HG02973 (cell line): Measurements from ENCODE around the gene ERI3.

ENCODE experiments used
- ATAC-seq: cut with Tn5 transposase; IDR thresholded peaks from one replicate; pipeline ENCODE4 v1.9.1; 2021; ENCODE audit warnings: moderate library complexity; ENCODE audit not compliant: unreplicated experiment

ERI3 gene

GRCh38 chr1:44289530-44289929 lies 65.5 kb downstream of the ERI3 start:
- no peak for ATAC-seq

GRCh38 chr1:44288883-44289282 lies 66.2 kb downstream of the ERI3 start:
- no peak for ATAC-seq

GRCh38 chr1:44284184-44284583 lies 70.9 kb downstream of the ERI3 start:
- no peak for ATAC-seq

- ATAC-seq, result no peak
Measured at GRCh38 chr1:44283524-44284173, 71.4 kb downstream of the ERI3 start.

DNA sequence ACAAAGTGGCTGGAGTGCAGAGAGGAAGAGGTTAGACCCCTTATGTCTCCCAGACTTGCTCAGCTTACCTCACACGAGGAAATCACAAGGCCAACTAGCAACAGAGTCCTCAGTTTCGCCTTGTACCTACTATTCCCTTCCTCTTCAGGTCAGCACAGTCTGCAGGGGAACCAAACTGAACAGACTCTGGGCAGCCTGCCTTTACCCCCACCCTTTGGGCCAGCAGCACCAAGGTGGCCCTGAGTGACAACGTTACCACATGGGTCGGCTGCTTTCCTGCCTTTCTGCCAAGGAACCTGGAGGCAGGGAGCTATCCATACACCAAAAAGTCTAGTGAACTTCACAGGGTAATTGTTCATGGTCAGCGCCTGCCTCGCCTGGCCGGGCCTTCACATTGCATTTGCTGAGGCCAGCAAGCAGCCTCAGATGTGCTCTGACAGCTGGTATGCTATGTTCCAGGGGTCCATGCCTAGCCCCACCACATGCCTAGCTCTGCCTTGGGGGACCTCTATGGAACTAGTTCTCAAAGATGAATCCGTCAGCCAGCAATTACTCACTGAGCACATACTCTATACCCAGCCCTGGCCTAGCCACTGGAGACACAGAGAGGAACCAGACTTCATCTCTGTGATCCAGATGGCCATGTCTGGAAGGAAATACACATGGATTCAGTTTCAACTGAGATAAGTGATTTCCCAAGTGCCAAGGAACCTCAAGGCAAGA lies 72.2 kb downstream of the ERI3 start:
- ATAC-seq, result no peak

GRCh38 chr1:44281962-44282703 lies 72.9 kb downstream of the ERI3 start:
- no peak for ATAC-seq

GRCh38 chr1:44276901-44277300 lies 78.2 kb downstream of the ERI3 start:
- ATAC-seq, result no peak

- no peak for ATAC-seq
Measured at GRCh38 chr1:44275991-44276405, 79.1 kb downstream of the ERI3 start.

DNA sequence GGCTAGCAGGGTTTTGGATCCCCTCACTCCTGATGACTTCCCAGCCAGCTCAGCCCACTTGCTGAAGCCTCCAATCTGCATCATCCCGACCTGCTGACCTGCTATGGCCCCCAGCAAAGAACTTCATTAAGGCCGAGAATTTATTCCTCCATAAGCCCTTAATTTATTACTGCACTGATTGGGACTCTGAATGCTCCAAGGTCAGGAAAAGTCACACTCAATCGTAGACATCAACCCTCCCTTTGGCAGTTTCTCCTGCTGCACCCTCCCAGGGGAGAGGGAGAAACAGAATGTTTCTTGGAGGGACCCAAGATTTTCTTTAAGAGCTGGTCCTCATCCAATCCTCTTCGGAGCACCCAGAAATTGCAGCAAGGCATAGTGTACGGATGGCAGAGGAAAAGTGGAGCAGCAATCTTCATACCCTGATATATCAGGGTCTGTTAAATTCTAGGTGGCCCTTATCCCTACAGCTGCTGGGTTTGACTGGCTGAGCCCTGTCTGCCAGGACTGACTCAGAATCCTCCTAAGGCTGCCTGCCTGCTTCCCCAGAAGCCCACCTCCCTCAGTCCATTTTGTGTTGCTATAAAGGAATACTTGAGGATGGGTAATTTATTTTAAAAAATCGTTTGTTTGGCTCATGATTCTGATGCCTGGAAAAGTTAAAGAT lies 79.6 kb downstream of the ERI3 start:
- no peak for ATAC-seq

GRCh38 chr1:44273560-44274350 lies 81.3 kb downstream of the ERI3 start:
- ATAC-seq, result no peak

GRCh38 chr1:44272992-44273391 lies 82.1 kb downstream of the ERI3 start:
- no peak for ATAC-seq

DNA sequence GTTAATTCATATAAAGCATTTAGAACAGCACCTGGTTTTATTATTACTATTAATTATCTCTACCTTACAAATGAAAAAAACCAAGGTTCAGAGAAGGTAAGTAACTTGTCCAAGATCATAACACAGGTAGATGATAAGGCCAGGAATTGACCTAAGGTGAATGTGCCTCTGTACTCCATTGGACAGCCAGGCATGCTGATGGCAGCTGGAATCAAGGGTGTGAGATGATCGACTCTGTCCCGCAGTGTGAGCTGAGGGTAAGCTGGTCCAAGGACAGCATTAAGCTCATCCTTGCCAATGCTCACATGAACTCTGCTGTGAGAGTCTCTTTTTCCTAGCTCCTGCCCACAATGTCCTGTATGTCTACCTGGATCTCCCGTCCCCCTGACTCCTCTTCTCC lies 83.4 kb downstream of the ERI3 start:
- ATAC-seq, result no peak

DNA sequence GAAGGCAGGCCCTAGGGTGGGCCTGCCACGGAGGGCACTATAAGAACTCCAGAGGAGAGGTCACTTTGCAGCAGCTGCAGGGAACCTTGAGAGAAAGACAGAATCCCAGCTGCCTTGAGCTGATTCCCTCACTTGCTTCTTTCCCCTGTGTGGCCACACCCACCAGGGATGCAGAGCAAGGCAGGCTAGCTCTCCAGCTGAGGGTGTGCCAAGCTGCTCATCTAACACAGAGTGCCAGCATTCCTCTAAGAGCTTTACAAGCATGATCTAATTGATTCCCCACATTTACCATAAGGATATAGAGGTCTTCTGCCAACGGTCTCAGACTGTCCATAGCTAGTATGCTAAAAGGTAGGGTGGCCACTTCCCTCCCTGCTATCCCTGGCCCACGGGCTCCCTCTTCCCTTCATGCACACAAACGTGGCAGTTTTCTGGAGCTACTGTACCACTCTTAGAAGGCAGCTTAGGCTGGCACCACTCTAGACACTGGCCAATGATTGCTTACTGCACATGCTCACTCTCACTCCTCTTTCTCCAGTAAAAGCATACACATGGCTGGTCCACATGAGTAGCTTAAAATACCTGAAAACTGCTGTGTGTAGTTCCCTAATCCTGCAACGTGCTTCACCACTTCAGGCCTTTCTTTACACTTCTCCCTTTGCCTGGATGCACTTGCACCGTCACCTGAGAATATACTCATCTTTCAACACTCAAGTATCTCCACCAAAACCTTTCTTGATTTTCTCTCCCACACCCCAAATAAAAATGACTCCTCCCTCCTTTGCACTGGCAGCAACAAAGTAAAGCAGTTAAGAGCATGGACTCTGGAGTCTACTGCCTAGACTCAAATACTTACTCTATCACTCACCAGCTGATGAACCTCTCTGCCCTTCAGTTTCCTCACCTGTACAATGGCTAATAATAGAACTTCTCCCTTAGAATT lies 84.1 kb downstream of the ERI3 start:
- no peak for ATAC-seq

- no peak for ATAC-seq
Measured at GRCh38 chr1:44268054-44268453, 87.0 kb downstream of the ERI3 start.

GRCh38 chr1:44267438-44267837 lies 87.6 kb downstream of the ERI3 start:
- ATAC-seq, result no peak

- ATAC-seq, result no peak
Measured at GRCh38 chr1:44266400-44267344, 88.4 kb downstream of the ERI3 start.

GRCh38 chr1:44265656-44266358 lies 89.2 kb downstream of the ERI3 start:
- no peak for ATAC-seq

GRCh38 chr1:44264451-44264771 lies 90.6 kb downstream of the ERI3 start:
- no peak for ATAC-seq
